Ecto neural progenitor cell (in vitro differentiated cells): ENCODE data around the gene PPOX.

Experiments
- DNase-seq: peaks from one replicate; pipeline ENCODE4 v3.0.0-alpha.2; 2018; ENCODE audit warnings: low spot score

Gene PPOX

GRCh38 chr1:161153682-161154337, 12.4 kb upstream of the PPOX start, which contains the start of gene UFC1:
UFC1 (plus strand) TSS chr1:161153978; CDS start chr1:161153998, 20 bp downstream.
- peak; percentile 79 for DNase-seq

- no peak for DNase-seq
Measured at GRCh38 chr1:161157867-161158266, 8.4 kb upstream of the PPOX start.

GRCh38 chr1:161158316-161159010, 7.8 kb upstream of the PPOX start:
- no peak for DNase-seq

- DNase-seq: peak; percentile 97
Measured at GRCh38 chr1:161159087-161159912, 6.9 kb upstream of the PPOX start, which contains the start of gene USP21. USP21 (plus strand) TSS chr1:161159500; CDS start chr1:161160641, 1,141 bp downstream.

- DNase-seq: no peak
Measured at GRCh38 chr1:161159913-161160243, 6.3 kb upstream of the PPOX start.

GRCh38 chr1:161160671-161161145, 5.5 kb upstream of the PPOX start:
- DNase-seq: no peak

- DNase-seq: no peak
Measured at GRCh38 chr1:161161652-161162051, 4.6 kb upstream of the PPOX start.

- no peak for DNase-seq
Measured at GRCh38 chr1:161162052-161162451, 4.2 kb upstream of the PPOX start.

- no peak for DNase-seq
Measured at GRCh38 chr1:161162806-161163205, 3.4 kb upstream of the PPOX start.

- no peak for DNase-seq
Measured at GRCh38 chr1:161163793-161164192, 2.4 kb upstream of the PPOX start.

GRCh38 chr1:161164901-161165610, 1.2 kb upstream of the PPOX start:
- peak; percentile 46 for DNase-seq

- DNase-seq: peak; percentile 64
Measured at GRCh38 chr1:161166669-161167548, 683 bp downstream of the PPOX start.

- no peak for DNase-seq
Measured at GRCh38 chr1:161168906-161169305, 2.7 kb downstream of the PPOX start.

GRCh38 chr1:161171191-161171590, 5.0 kb downstream of the PPOX start:
- DNase-seq: no peak

- DNase-seq: no peak
Measured at GRCh38 chr1:161171696-161172095, 5.5 kb downstream of the PPOX start.

- no peak for DNase-seq
Measured at GRCh38 chr1:161172349-161172748, 6.1 kb downstream of the PPOX start.

GRCh38 chr1:161172776-161173376, 6.7 kb downstream of the PPOX start:
- DNase-seq: no peak

- DNase-seq: no peak
Measured at GRCh38 chr1:161173711-161174110, 7.5 kb downstream of the PPOX start.

- DNase-seq: no peak
Measured at GRCh38 chr1:161174911-161175310, 8.7 kb downstream of the PPOX start.

GRCh38 chr1:161175771-161176453, 9.7 kb downstream of the PPOX start:
- DNase-seq: no peak
